Neural crest cell (in vitro differentiated cells): ENCODE results near the gene ZNF502. TPM values are rescaled to one million over a fixed set of nuclear protein-coding genes. Genes with fewer than 3 reads are reported as not detected.

Source experiments
- DNase-seq: peaks from one replicate; pipeline ENCODE4 v3.0.0; 2021; ENCODE audit warnings: low read depth, mixed read lengths, low spot score
- H3K27ac Mint-ChIP-seq: one replicate; pipeline ENCODE4 v1.8.0; 2021; ENCODE audit warnings: mild to moderate bottlenecking, mixed read lengths; ENCODE audit not compliant: unreplicated experiment
- H3K27me3 Mint-ChIP-seq: 2 replicates; pipeline ENCODE4 v1.8.0; 2021; ENCODE audit warnings: low read depth, mild to moderate bottlenecking, mixed read lengths
- H3K36me3 Mint-ChIP-seq: 2 replicates; pipeline ENCODE4 v1.8.0; 2021; ENCODE audit warnings: low read depth, mild to moderate bottlenecking, mixed read lengths
- H3K4me1 Mint-ChIP-seq: 2 replicates; pipeline ENCODE4 v1.8.0; 2021; ENCODE audit warnings: mixed read lengths
- H3K4me3 Mint-ChIP-seq: one replicate; pipeline ENCODE4 v1.8.0; 2021; ENCODE audit warnings: mild to moderate bottlenecking, mixed read lengths
- H3K9me3 Mint-ChIP-seq: 2 replicates; pipeline ENCODE4 v1.8.0; 2021; ENCODE audit warnings: mixed read lengths
- CTCF ChIP-seq: fragments of 200-600 bp; sonication (generic); conservative IDR thresholded peaks from 2 replicates; pipeline ENCODE4 v1.5.0; 2021; ENCODE audit warnings: antibody characterized with exemption, mild to moderate bottlenecking
- total RNA-seq: library from RNA; stranded (reverse); gene quantifications from 2 replicates; pipeline ENCODE4 v1.2.1, GENCODE V29; 2021

ZNF502 gene
- total RNA-seq, 1 donor from 2014 or later: not detected

DNA sequence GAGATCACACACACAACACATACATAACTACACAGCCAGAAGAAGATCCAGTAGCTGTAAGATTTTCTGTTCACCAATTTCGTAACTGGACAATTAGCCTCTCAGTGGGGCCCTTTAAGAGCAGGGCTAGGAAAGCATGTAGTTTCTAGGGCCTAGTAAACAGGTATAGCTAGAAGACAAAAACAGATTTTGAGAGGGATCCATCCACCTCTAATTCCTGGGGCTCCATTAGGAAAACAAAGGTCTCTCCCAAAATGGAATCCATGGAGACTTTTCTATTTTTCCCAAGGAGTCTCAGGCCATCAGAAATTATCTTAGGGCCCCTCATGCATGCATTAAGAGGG lies 59.6 kb downstream of the ZNF502 start:
- Mint-ChIP-seq H3K27ac (no peak overlapping the region), H3K27me3 (no peaks in the 10 kb centered on the region), H3K4me1 (no peaks in the 10 kb centered on the region), H3K36me3 (peaks cover 75% of the 10 kb centered on the region), H3K4me3 (peak overlapping the region; percentile 29), H3K9me3 (peaks cover 20% of the 10 kb centered on the region)
- no peak for TF ChIP-seq CTCF
- DNase-seq: no peak

Other genes starting within 250 kb of the ZNF502 start
- 46.1 and 49.0 TPM in 2 replicates for gene ZNF445, start 235.0 kb upstream of the ZNF502 start, total RNA-seq
- gene ZKSCAN7, start 157.5 kb upstream of the ZNF502 start, total RNA-seq: 17.3 and 21.0 TPM in 2 replicates
- 26.1 and 29.8 TPM in 2 replicates for gene ZNF660, start 127.7 kb upstream of the ZNF502 start, total RNA-seq
- gene ZNF197, start 87.6 kb upstream of the ZNF502 start, total RNA-seq: 47.4 and 48.4 TPM in 2 replicates
- 23.0 and 24.5 TPM in 2 replicates for gene ZNF35, start 63.9 kb upstream of the ZNF502 start, total RNA-seq
- 5.3 and 6.2 TPM in 2 replicates for gene ZNF501, start 17.0 kb downstream of the ZNF502 start, total RNA-seq
- 36.6 and 44.8 TPM in 2 replicates for gene KIAA1143, start 49.0 kb downstream of the ZNF502 start, total RNA-seq
- 49.0 and 51.3 TPM in 2 replicates for gene KIF15, start 49.1 kb downstream of the ZNF502 start, total RNA-seq
- 8.0 and 9.5 TPM in 2 replicates for gene TMEM42, start 149.3 kb downstream of the ZNF502 start, total RNA-seq
- gene TGM4, start 161.9 kb downstream of the ZNF502 start, total RNA-seq: not detected in 2 replicates